Activated T-cell treated with anti-CD3 and anti-CD28 coated beads, Interleukin-2, amount 50 U/mL, for 48 hours (primary cell): ENCODE results near the gene GID8.
"Not testable (repeated sequence)": the region's sequence is repeated elsewhere in the genome, so short reads cannot be mapped to it uniquely, and the experiment has no call there.

Experiments used
- DNase-seq, 2 experiments: peaks; one replicate each; pipeline ENCODE4 v3.0.0-alpha.2; 2020

GID8 gene

DNA sequence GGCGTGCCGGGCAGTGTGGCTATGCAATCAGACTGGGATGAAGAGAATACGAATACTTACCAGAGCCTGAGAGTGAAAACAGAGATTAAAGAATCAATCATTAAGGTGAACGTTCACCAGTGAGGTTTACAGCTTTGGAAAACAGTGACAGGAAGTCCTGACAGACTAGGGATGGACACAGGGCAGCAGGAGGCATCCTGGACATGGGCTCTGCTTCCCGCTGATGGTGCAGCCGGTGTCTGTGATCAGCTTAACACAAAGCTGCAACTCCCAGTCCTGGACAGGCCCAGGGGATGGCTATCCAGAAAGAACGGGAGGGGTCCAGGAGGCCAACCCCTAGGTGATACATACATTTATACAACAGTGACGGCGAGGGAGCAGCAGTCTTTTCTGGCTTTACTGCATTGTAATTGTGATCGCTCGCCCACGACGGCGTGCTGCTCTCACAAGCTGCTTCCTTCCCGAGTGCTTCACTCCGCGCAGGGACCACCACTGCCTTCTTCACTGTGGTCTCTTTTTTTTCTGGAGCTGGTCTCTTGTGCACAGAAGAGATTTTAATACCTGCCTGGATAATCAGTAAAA is 32.3 kb upstream of the GID8 start:
- no peak for DNase-seq

DNA sequence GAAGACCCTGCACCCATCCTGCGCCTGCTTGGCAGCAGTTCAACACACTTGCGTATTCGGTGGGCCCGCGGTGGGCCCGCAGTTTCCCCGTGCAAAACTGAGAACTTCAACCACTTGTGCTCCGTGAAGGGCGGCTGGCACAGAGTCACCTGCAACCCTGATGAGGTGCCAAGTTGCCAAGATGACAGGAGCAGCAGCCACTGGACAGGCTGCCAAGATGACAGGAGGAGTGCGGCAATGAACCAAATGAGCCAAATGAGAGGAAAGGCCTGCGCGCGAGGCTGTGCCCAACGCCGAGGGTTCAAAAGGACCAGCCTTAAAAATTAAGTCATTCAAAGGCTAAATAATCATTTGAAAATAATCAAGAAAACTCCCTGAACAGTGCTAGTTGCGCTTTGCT is 31.7 kb upstream of the GID8 start:
- no peak for DNase-seq

DNA sequence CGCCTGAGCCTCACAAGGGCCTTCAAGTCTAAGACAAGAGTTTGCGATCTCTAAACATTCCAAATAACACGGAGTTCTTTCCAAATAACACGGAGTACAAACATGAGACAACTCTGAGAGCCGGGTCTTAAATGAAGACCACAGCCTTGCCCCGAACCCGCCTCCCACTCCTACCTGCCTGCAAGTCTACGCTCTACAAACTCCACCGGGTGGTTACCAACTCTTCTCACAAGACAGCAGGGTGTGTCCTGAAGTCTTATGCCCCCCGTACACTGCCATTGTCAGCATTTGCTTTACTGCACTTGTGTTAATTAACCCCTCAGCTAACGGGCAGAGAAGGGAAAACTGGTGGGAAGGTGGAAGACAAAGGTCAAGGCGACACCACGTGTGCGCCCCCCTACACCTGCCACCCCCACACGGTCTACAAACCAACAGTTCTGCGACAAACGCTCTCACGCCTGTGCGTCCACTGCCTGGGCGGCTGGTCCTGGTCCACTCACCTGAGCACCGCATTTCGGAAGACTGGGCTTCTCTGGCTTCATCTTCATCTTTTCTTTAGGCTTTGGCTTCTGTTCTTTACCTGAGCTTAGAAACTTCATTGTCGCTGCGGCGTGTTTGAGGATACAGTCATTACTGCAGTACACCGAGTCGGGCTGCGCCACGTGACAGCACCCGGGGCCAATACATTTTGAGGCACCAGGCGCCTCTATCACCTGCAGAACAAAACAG is 31.1 kb upstream of the GID8 start:
- DNase-seq = no peak

DNA sequence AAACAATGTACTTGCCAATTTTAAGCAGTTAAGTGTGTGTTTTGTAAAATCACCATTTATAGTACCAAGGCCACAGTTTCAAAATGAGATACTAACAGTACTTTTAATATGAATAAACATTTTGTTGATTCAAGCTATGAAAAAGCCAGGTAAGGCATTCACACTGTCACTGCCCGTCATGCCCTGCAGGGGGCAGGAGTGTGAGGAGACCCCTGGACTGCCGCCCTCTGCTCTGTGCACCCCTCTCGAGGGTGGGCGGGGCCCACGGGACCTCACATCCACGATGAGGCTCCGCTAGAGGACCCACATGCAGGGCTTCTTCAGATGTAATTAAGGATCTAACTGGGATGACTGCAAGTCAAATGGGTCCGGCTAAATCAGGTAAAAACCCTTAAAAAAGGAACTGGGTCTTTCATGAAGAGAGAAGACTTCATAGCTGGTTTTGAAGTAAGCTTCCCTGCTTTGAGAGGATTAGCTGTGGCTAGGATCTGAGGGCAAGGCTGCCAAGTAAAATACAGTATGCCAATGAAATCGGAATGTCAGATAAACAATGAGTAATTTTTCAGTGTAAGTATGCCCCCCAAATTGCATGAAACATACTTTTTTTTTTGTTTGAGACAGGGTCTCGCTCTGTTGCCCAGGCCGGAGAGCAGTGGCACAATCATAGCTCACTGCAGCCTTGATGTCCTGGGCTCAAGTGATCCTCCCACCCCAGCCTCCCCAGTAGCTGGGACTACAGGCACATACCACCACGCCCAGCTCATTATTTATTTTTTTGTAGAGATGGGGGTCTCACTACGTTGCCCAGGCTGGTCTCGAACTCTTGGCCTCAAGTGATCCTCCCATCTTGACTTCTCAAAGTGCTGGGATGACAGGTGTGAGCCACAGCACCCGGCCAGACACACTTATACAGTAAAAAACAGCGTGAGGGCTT is 30.3 kb upstream of the GID8 start:
- peak in 1 of 2 experiments; percentile 66 for DNase-seq

DNA sequence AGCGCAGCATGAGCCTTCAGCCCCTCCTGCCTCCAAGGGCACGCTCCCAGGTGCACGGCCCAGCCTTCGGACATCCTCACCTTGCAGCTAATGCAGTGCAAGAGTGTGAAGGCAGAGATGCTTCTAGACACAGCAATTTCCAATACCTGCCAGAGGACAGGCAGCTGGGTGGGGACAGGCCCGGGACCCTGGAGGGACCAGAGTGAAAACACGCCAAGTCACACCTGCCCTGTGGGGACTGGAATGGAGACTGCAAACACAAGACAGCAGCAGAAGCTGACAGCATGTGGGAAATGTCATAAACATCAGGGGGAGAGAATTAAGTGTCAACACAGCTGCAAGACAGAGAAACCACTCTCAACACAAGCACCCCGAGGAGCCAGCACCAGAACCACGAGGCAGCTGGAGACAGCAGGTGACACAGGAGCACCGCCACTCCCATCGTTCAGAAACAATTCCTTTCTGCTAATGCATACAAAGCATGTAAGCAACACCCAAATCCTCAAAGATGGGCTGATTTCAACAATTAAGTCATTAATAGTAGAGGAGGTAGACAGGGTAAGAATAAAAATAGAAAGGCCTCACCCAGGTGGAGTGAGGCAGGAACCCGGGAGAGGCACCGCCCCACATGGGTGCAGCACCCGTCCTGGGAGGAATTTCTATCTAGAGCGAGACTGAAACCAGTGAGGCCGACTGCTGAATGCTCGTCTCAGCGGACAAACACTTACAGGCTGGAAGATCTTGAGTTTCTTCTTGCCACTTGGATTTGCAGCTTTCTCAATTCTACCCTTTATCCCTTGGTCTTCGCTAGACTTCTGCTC is 28.8 kb upstream of the GID8 start:
- DNase-seq = no peak

DNA sequence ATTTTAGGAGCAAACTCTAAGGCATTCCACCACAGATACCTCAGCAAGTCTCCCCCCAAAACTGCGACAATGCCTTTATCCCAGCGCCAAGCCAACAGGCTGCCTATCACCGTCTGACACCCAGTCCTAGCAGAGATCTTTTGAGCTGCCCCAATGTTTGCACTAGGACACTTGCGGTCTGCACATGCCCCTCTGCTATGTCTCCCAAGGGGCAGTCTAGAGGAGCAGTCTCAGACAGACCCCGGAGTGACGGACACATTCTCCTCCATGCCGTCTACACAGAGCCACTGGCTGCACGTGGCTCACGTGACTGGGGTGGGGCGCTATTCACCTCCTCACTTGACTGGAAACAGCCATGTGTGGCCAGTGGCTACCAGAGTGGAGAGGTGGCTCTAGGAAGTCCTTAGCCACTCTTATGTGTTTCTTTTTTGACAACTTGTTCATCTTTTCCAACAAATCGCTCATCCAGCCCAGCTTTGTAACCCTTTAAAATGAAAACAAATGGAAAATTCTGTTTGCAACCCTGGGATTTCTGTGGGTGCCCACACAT is 27.7 kb upstream of the GID8 start:
- DNase-seq = no peak

DNA sequence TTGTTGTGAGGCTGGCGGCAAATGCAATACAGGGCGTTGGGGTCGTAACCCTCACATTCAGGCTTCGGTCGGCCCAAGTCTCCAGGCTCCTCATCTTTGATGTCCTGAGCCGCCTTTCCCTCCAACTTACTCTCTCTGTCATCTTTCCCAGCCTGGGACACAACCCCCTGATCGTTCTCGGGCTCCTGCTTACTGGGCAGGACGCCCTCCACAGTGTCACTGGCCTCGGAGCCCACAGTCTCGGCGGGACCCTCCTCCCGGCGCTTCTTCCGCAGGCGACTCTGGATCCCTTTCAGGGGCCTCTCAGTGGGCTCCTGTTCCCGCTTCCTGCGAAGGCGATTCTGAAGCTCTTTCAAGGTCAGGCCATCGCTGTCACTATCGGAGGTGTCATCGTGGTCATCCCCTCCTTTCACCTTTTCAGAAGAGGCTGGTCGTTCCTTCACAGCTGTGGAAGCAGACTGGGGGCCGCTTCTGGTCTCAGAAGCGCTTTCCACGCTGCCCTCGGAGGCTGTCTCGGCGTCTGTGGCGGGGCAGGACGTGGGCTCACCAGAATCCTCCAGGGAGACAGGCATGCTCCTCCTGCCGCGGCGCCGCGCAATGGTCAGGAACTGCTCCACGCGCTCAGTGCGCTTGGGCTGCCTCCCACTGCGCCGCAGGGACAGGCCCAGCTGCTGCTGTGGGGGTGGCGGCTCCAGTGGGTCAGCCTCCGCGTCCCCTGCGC is 27.0 kb upstream of the GID8 start:
- DNase-seq = no peak

DNA sequence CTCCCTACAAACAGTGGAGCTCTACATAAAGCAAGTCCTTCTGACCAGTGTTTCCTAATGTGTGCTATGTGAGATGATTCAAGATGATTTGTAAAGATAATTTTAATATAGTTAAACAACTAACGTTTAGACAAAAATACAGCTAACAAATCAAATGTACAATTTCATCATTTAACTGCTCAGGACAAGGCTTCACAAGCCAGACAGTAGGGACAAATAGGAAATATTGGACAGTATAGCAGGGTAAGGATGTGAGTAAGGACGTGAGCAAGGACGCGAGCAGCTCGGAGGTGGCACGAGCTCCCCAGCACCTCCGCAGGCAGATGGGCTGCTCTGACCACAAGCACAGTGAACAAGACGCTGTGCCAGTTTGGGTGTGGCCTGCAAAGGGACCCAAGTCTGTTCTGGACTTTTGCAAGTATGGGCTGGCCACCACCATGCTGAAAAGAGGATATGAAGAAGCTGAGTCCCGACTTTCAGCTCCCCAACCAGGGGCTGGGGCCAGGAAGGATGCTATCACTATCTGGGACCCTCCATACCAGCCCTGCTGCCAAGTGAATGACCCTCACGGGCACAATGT is 26.2 kb upstream of the GID8 start:
- DNase-seq = no peak

DNA sequence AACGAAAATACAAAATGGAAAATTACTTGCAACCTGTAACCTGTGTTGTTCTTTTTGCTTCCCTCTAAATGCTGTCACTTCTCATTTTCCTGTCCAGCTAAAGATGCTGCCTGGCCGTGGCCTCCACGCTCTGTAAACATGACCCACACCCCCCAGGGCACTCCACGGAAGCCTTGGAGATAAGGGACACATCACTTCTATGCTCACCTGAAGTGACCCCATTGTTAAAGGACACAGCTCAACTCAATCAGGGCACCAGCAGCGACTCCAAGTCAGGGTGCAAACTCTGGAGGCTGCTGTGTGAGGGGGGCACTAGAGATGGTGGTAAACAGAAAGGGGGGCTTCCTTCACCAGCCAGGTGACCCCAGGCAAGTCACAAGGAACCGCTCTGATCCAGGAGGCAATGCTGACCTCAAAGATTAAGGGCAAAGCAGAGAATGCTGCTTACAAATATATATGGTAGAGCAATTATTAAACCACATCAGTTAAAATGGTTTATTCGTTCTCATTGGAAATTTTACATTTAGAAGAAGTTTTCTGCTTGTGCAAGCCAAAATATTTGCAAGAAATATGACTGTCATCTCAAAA is 24.8 kb upstream of the GID8 start:
- DNase-seq = no peak

DNA sequence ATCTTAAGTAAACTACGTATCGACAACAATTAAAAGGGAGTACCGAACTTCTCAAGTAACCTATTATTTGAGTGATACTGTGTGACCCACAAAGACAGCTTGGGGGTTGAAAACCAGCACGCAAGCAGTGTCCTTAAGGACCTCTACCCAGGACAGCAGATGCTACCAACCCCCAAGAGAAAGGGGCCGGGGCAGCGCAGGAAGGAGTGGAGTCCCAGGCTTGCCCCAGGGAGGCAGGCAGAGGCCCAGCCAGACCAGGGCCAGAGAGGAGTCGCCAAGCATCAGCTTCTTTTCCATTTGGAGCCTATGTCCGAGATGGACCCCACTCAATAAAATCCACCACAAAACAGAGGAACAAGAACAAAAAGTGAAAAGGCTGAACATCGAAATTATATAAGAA is 23.5 kb upstream of the GID8 start:
- DNase-seq = no peak

DNA sequence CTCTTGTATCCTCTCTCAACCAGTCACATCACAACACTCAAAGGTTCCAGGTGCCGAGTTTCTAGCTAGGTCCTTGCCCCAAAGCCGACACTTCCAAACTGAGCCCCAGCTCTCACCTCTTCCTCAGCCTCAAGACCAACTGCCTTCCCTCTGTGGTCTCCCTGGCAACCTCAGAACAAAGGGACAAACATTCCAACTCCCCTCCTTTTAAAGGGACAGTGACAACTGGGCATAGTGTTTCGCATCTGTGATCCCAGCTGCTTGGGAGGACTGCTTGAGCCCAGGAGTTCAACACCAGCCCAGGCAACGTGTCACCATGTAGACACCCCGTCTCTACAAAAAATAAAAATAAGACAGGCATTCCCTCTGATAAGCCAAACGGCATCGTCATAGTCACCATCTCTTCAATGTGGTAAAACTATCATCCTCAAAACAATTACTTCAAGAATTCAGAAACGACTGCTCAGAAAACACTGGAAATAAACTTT is 22.9 kb upstream of the GID8 start:
- no peak for DNase-seq

DNA sequence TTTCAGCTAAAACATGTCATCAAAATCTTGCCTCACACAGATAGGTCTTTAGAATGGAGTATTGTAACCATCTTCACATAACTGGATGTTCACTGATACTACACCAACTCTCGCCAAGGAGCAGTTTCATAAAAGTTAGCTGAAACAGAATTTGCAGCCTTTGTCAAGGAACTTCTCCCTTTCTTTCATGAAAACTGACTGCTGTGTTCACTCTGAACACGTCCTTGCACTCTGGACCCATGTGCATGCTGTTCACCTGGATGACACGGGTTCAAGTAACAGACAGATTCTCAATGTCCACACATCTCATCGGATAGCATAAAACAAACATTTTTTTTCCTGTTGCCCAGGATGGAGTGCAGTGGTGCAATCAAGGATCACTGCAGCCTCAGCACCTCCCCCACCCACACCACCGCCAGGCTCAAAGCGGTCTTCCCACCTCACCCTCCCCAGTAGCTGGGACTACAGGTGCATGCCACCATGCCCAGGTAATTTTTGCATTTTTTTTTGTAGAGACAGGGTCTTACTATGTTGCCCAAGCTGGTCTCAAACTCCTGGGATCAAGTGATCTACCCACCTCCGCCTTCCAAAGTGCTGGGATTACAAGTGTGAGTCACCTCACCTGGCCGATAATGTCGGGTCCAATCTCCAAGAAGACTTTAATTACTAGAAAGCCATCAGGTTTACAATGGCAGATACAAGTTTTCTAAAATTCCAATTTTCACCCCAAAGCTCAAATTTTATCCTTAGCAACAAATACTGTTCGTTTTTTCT is 21.1 kb upstream of the GID8 start:
- no peak for DNase-seq

DNA sequence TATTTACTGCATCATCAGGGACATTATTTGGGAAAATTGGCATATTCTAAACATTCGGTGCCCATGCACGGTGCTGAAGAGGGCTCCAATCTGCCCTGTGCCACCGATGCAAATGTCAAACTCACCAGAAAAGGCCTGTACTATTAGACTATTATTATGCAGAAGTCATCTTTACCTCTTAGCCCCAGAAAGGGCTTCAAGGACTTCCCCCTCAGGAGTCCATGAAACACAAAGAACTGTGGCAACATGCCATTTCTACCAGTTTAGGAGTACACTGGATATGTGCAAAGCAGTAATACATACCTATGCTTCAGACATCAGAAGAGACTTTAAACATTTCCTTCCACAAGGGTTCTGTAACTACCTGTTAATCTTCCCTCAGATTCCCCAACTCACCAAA is 20.2 kb upstream of the GID8 start:
- no peak for DNase-seq

DNA sequence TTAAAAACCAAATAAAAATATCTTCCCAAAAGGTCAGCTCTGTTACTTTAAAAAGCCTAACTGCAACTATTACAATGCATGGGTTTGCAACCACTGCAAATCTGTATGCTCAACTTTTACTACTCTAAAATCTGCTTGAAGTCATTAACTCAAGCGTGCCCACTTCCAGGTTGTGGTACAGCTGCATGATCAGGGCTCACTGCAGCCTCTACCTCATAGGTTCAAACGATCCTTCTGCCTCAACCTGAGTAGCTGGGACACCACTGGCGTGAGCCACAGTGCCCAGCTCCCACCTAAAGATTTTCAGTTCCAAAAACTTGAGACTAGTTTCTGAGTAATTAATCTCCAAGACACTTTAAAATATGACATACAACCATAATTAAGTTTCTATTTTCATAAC is 19.8 kb upstream of the GID8 start:
- peak in 1 of 2 experiments; percentile 57 for DNase-seq

DNA sequence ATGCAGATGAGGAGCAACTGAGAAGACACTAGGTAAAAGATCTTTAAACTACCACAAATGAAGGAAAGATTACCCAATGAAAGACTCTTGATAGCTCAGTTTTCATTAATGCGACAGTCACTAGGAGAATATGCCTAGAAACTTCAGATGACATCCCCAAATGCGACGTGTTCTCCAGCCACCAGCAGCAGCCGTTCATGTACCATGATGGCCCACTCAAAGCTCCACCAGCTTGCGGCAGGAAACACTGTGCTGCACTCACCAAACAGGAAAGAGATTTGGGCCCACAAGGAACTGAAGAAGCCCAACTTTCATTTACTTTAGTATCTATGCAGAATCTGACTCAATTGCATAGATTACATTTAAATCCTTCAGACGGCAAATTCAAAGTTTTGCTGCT is 19.1 kb upstream of the GID8 start:
- DNase-seq = peak in 1 of 2 experiments; percentile 72

DNA sequence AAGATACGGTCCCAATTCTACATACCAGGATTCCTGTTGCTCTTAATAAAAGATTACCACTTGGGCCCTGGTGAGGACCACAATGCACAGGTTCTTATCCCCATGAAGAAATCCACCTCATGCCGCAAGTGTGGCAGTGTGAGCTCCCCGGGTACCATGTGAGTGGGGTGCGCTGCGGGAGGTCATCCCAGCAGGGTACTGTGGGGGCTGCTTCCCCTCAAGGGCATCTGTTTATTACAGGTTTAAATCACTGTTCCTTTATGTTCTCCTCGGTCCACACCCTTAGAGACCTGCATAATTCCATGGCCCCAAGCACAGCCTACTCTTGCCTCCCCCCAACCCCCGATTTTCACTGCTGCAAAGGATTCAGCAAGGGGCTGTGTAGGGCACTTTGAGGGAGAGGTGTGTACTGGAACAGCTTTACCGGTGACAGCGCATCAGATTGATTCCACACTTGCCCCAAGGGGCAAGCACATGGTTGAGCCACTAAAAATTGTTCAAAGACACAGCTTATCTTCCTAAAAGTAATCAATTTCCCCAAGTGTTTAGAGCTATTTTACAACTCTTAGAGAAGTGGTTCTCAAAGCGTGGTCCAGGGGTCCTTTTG is 17.8 kb upstream of the GID8 start:
- no peak for DNase-seq

DNA sequence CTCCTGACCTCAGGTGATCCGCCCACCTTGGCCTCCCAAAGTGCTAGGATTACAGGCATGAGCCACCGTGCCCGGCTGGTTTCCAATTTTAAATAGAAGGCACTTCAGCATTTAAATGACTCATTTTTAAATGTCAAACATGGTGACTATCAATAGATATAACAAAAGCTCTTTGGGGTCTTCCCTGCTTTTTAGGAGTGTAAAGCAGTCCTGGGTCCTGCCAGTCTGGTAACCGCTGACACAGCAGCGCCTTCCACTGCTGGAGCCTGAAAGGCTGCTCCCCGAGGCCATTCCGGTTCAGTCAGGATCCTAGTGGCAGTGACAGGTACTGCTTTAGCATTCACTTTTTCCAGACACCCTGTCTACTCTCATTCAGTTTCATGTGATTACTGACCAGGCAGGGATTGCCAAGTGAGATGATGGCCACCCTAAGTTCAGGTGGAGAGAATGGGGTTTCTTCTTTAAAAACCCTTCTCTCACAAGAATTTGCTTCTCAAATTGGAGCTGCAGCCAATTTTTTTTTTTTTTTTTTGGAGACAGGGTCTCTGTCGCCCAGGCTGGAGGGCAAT is 16.7 kb upstream of the GID8 start:
- DNase-seq = peak; percentile 69 to 77

DNA sequence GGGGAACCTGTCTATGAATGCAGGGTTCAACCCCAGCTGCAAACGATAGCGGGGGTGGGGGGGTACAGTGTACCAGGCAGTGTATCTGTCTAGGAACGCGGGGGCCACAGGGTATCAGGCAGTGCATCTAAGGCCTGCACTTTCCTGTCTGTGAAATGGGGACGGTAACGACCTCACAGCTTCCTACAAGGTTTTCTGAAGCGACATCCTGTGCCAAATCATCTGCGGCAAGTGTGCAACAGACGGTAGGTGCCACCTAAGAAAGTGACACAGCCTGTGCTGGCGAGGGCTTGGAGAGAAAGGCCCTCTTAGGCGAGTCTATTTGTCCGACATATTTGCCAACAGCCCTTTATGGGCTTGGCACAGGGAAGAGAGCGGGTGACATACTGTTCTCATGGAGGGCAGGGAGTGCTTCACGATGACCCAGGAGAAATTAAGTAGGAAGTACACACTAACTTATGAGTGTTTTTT is 15.5 kb upstream of the GID8 start:
- DNase-seq = peak; percentile 61 to 65

DNA sequence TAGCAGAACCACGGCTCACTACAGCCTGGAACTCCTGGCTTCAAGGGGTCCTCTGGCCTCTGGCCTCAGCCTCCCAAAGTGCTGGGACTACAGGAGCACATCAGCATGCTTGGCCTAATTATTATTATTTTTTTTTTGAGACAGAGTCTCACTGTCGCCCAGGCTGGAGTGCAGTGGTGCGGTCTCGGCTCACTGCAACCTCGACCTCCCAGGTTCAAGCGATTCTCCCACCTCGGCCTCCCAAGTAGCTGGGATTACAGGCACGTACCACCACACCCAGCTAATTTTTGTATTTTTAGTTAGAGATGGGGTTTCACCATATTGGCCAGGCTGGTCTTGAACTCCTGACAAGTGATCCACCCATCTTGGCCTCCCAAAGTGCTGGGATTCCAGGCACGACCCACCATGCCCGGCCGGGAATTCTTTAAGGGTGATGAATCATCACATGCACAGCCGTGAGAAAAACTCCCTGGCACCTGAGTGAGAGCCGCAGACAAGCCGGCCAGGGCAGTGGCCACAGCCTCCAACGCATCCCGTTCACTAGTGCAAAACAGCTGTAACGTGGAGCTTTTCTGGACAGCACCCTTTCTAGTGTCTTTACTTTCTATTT is 14.8 kb upstream of the GID8 start:
- not testable (repeated sequence) for DNase-seq
